Ovary (tissue), 9 donors: ENCODE measurements around the gene PPCDC. TPM values are rescaled to one million over a fixed set of nuclear protein-coding genes. Genes with fewer than 3 reads are reported as not detected.

Experiments used
- DNase-seq, 5 donors: peaks; one replicate each; pipeline ENCODE4 v3.0.0-alpha.2; 2019 to 2020
- H3K27ac ChIP-seq, 2 donors: fragments of 200-600 bp; one replicate each; pipeline versions ENCODE4 v1.5.1 to v1.8.0; 2019 to 2022
- H3K27me3 ChIP-seq: fragments of 200-600 bp; one replicate; pipeline ENCODE4 v1.8.0; 2022
- H3K36me3 ChIP-seq: fragments of 200-600 bp; sonication (generic); one replicate; pipeline ENCODE4 v1.5.1; 2019
- H3K4me1 ChIP-seq: one replicate; pipeline ENCODE4 v1.8.1; 2013; ENCODE audit warnings: mild to moderate bottlenecking, moderate library complexity; ENCODE audit not compliant: insufficient read depth
- H3K4me3 ChIP-seq: fragments of 200-600 bp; sonication (generic); one replicate; pipeline ENCODE4 v1.5.1; 2017
- H3K9me3 ChIP-seq, 2 donors: fragments of 200-600 bp in 1 of 2; sonication (generic) in 1 of 2; one replicate each; pipeline versions ENCODE4 v1.5.1 to v1.8.1; 2013 to 2019; ENCODE audit warnings: mild to moderate bottlenecking in 1 of 2, moderate library complexity in 1 of 2
- EP300 ChIP-seq: sonication (generic); formaldehyde crosslinking; IDR thresholded peaks from one replicate; pipeline ENCODE4 v1.6.1; 2017; ENCODE audit warnings: antibody characterized with exemption
- POLR2A ChIP-seq: fragments of 450-650 bp; IDR thresholded peaks from one replicate; pipeline ENCODE4 v1.6.1; 2017; ENCODE audit warnings: antibody characterized with exemption, mild to moderate bottlenecking, moderate library complexity
- WGBS, 3 donors: extraction: QIAGEN DNeasy Blood & Tissue Kit in 1 of 3; methylation state at CpG; one replicate each; pipeline versions ENCODE4 v1.1.5 to v1.1.7; 2013 to 2017; 5-methylcytosine and 5-hydroxymethylcytosine counted together
- intact Hi-C, 4 donors: fragments of 100-400 bp; cut with DNase I; formaldehyde crosslinking; loops; one replicate each; pipeline versions ENCODE4 v1.11.0 to v1.15.1; 2022 to 2023
- polyA plus RNA-seq, 2 donors: library from polyadenylated mRNA; stranded (reverse); fragments of 200-250 nt in 1 of 2; fragments of 350-450 nt in 1 of 2; fragmentation: Illumina TruSeq in 1 of 2; extraction: RNeasy Lipid Tissue Mini Kit (QIAGEN cat#74804) in 1 of 2; gene quantifications; one replicate each; pipeline ENCODE4 v1.2.3, GENCODE V29; 2013 to 2014
- total RNA-seq, 7 donors: library from RNA; depleted of rRNA in 2 of 7; stranded (reverse); fragments of >200 nt in 2 of 7; fragmentation: NEBNext Ultra II Directional in 3 of 7; extraction: Animal tissue kit (Norgen Biotek cat#: 25700) in 3 of 7; gene quantifications; one replicate each; pipeline versions ENCODE4 v1.1.0 to v1.2.4, GENCODE V29; 2016 to 2023
- TF ChIP-seq, protein P1 (sequence below), 3 donors: fragments of 450-650 bp in 2 of 3; fragments of 200-600 bp in 1 of 3; IDR thresholded peaks; one replicate each; pipeline versions ENCODE4 v1.5.1 to v1.8.0; 2016 to 2022; ENCODE audit warnings: antibody characterized with exemption in 3 of 3, mild to moderate bottlenecking in 1 of 3
- donor health status: DM: no; HTN: no; CAD: no; lungs with moderate emphysema.
- donor health status: DM: no; HTN: no; CAD: no.
- donor health status: Bipolar disorder and iron deficiency.
- donor health status: DM: yes; HTN: yes; CAD: no.
- donor health status: DM: no; HTN: no; CAD: no.
- donor health status: DM: yes; HTN: yes; CAD: no.

The PPCDC gene
- total and polyA plus RNA-seq, 9 donors = 4.0 to 20.6 (median 9.7) TPM

DNA sequence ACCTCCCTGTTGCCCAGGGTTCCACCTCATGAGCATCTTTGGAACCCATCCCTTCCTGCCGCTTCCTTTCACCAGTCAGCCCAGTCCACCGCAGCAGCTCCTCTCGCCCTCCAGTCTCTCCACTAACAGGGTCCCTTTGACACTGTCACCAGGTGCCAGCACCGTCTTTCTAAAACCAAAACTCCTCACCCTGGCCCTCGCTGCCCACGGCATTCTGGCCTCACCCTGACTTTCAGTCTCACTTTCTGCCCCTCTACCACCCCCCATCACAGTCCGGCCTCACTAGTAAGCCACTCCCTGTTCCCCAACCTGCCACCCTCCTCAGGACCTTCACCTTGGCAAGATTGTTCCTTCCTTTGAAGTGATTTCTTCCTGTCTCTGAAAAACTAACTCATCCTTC, 4.2 kb downstream of the PPCDC start:
- no peak for TF ChIP-seq POLR2A
- no peak for TF ChIP-seq EP300
- TF ChIP-seq, protein P1, sequence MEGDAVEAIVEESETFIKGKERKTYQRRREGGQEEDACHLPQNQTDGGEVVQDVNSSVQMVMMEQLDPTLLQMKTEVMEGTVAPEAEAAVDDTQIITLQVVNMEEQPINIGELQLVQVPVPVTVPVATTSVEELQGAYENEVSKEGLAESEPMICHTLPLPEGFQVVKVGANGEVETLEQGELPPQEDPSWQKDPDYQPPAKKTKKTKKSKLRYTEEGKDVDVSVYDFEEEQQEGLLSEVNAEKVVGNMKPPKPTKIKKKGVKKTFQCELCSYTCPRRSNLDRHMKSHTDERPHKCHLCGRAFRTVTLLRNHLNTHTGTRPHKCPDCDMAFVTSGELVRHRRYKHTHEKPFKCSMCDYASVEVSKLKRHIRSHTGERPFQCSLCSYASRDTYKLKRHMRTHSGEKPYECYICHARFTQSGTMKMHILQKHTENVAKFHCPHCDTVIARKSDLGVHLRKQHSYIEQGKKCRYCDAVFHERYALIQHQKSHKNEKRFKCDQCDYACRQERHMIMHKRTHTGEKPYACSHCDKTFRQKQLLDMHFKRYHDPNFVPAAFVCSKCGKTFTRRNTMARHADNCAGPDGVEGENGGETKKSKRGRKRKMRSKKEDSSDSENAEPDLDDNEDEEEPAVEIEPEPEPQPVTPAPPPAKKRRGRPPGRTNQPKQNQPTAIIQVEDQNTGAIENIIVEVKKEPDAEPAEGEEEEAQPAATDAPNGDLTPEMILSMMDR (IDR thresholded peaks at IDR 0.05) = no peak
- Histone ChIP-seq H3K9me3 (no peaks in the 10 kb centered on the region), H3K4me3 (no peak overlapping the region), H3K4me1 (peaks cover 9% of the 10 kb centered on the region), H3K36me3 (no peaks in the 10 kb centered on the region), H3K27ac (no peak overlapping the region), H3K27me3 (no peaks in the 10 kb centered on the region)
- intact Hi-C loops = loop anchor here in 1 of 4 donors (2.0 to 10.0 kb wide), 2 partner anchors 179 to 277 kb away; no protein-coding TSS in a partner anchor
- DNase-seq = no peak
- WGBS, 3 donors = 75 to 90% (median 80%) methylated on average over 7 of the region's 7 CpGs

DNA sequence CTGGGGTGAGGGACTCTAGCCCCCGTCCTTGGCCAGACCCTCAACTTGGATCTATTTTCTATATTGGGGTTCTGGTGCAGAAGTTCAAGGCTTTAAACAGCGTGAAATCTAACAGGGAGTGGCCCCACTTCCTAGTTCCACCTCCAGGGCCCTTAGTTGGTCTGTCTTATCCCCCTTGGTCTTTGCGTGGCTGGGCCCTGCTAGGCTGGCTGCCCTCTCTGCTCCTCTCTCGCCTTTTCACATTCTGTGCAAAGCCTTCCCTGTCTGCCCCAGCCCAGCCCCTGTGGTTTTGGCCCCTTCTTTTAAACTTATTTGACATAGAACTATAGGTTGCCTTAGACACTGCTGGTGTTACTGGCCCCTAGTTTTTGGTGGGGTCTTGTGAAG, 5.6 kb downstream of the PPCDC start:
- DNase-seq = no peak
- TF ChIP-seq EP300 (no peak), POLR2A (no peak)
- TF ChIP-seq, protein P1 (IDR thresholded peaks at IDR 0.05) = no peak
- Histone ChIP-seq H3K27ac (no peak overlapping the region), H3K9me3 (no peaks in the 10 kb centered on the region), H3K4me1 (peaks cover 9% of the 10 kb centered on the region), H3K4me3 (no peak overlapping the region), H3K36me3 (no peaks in the 10 kb centered on the region), H3K27me3 (no peaks in the 10 kb centered on the region)
- 55 to 60% (median 57%) methylated on average over 4 of the region's 4 CpGs for WGBS, 3 donors
- intact Hi-C loops = loop anchor here in 3 of 4 donors (1.0 to 10.0 kb wide), 3 partner anchors 173 to 276 kb away; no protein-coding TSS in a partner anchor

DNA sequence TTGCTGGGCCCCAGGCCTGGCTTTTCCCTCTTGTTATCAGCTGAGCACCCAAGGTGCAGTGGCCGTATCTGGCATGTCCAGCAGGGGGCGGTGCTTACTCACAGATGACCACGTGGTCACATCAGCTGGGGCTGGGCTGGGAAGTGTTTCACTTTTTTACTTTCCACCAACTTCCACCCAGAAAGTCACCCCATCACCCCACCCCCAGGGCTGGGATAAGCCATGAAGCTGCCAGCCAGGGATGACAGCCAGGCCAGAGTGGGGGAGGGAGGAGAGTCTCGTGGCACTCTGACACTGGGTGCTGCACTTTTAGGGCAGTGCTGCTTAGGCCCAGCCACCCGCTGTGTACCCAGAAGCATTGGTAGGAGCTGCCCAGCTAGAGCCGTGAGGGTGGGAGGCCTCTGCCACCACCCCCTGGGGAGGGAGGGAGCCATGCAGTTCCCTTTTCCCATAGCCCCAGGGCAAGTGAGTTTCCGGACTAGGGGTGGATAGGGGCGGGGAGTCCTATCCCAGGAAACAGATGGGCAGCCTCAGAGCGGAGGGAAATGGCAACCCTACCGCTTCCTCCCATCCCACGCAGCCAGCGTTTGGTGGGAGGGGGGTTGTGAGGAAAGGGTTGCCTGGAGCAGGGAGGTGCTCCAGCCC, 6.1 kb downstream of the PPCDC start:
- no peaks in the 10 kb centered on the region for H3K9me3 ChIP-seq
- intact Hi-C loops = loop anchor here (1.0 to 10.0 kb wide), 4 partner anchors 173 to 275 kb away; no protein-coding TSS in a partner anchor
- 7 to 11% (median 9%) methylated on average over 11 to 12 of the region's 12 CpGs for WGBS, 3 donors
- peaks cover 9% of the 10 kb centered on the region for H3K4me1 ChIP-seq
- peak; percentile 89 to 96 (median 96) for DNase-seq
- peak overlapping the region; percentile 6 to 47 for H3K27ac ChIP-seq
- no peaks in the 10 kb centered on the region for H3K27me3 ChIP-seq
- no peak overlapping the region for H3K4me3 ChIP-seq
- no peaks in the 10 kb centered on the region for H3K36me3 ChIP-seq
- TF ChIP-seq POLR2A = peak; percentile 23
- no peak for TF ChIP-seq EP300
- TF ChIP-seq, protein P1 (IDR thresholded peaks at IDR 0.05) = peak; percentile 91 to 98 (median 97)

DNA sequence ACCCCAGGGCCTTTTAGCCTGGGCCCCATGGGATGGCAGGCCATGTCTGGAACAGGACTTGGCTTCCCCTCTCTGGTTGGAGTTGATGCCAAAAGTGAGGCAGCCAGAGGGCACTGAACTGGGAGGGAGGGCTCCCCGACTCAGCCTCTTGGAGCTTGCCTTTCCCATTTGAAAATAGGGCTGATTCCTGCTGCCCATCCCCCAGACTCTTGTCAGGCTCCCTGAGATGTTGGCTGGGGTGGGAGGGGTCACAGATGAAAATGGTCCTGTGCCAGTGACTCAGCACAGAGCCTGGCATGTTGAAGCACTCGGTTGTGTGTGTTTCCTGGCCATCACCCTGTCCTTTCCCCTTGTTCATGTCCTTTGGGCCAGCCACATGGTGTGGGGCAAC, 6.6 kb downstream of the PPCDC start:
- no peak overlapping the region for H3K4me3 ChIP-seq
- H3K27me3 ChIP-seq = no peaks in the 10 kb centered on the region
- H3K9me3 ChIP-seq = no peaks in the 10 kb centered on the region
- no peak for TF ChIP-seq POLR2A
- TF ChIP-seq, protein P1 (IDR thresholded peaks at IDR 0.05) = no peak
- TF ChIP-seq EP300 = no peak
- no peaks in the 10 kb centered on the region for H3K36me3 ChIP-seq
- intact Hi-C loops = loop anchor here in 1 of 4 donors (2.0 kb wide), 1 partner anchor 175 kb away; no protein-coding TSS in a partner anchor
- peak overlapping the region; percentile 6 to 47 for H3K27ac ChIP-seq
- DNase-seq = peak in 2 of 5 donors; percentile 50 to 59
- H3K4me1 ChIP-seq = peaks cover 9% of the 10 kb centered on the region
- WGBS, 3 donors = 8 to 21% (median 9%) methylated on average over 2 of the region's 2 CpGs
